LNCAP (cell line): ENCODE measurements around the gene RPUSD1.

ENCODE experiments used
- CTCF ChIP-seq: fragments of 450-650 bp; IDR thresholded peaks from 2 replicates; pipeline ENCODE4 v1.5.1; 2017; ENCODE audit warnings: mild to moderate bottlenecking

The RPUSD1 gene

DNA sequence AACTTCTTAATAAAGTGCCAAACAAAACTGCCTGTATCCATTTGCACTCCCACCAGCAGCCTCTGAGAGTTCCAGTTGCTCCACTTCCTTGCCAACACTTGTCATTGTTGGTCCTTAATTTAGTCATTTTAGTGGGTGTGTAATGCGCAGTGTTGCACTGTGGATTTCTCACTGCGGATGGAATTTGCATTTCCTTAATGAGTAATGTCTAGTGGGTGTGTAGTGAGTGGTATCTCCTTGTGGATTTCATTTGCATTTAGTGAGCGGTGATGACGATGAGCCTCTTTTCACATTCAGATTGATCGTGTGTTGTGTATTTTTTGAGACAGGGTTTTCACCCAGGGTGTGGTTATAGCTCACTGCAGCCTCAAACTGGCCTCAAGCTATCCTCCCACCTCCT, 31.8 kb downstream of the RPUSD1 start:
- no peak for TF ChIP-seq CTCF

- TF ChIP-seq CTCF, result no peak
These were observed 33.5 kb downstream of the RPUSD1 start for GRCh38 chr16:754656-755055.

GRCh38 chr16:752007-752312, 36.2 kb downstream of the RPUSD1 start:
- TF ChIP-seq CTCF, result no peak

- no peak for TF ChIP-seq CTCF
These were observed 36.8 kb downstream of the RPUSD1 start for GRCh38 chr16:751152-752006.

DNA sequence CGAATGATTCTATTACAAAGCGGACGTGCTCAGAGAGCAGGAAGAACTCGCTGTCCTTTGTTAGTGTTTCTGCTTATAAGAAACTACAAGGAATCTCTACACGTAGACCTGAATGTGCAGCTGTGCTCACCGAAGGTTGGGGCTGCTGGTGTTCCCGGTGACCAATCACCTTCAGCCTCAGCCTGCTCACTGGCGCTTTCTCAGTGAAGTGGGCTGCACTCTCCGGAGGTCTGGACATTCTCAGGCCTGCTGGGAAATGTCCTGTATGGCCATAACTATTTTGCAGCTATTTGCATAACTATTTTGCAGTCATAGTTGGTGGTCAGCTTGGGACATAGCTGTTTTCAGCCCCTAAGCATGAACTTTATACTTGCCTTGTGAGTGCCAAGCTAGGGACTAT, 37.7 kb downstream of the RPUSD1 start:
- TF ChIP-seq CTCF, result no peak

DNA sequence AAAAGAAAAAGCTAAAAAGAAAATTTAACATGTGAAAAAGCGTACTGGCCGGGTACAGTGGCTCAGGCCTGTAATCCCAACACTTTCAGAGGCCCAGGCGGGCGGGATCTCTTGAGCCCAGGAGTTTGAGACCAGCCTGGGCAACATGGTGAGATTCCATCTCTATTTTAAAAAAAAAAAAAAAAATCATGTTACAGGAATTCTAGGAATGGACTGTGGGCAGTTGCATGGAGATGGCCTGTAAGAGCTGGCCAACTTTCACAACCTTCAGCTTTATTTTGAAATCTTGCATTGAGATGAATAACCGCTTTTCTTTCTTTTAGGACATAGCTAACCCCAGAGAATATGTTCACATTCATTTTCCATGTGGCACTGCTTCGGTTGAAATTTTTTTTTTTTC, 39.2 kb downstream of the RPUSD1 start:
- TF ChIP-seq CTCF, result no peak

- no peak for TF ChIP-seq CTCF
These were observed 40.0 kb downstream of the RPUSD1 start for GRCh38 chr16:747978-748746.
